A549 (cell line): ENCODE measurements around the gene TMEM80. TPM values are rescaled to one million over a fixed set of nuclear protein-coding genes. Genes with fewer than 3 reads are reported as not detected.

ENCODE experiments used
- ATAC-seq, 2 experiments: fragments of 200-7000 bp in 1 of 2; fragments of >200 bp in 1 of 2; cut with Nextera tagmentation in 1 of 2; cut with Tn5 transposase in 1 of 2; 3 replicates each; pipeline versions ENCODE4 v1.8.0 to v1.9.1; 2018 to 2020; ENCODE audit warnings: mild to moderate bottlenecking in 1 of 2, moderate library complexity in 1 of 2
- CTCF ChIA-PET: fragments of 300-600 bp; sonication (Branson Sonifier 250); formaldehyde crosslinking; extraction: SDS; loops from one replicate; lab custom pipeline; 2021; ENCODE audit warnings: antibody characterized with exemption, inconsistent platforms; lab: Yijun Ruan, JAX
- POLR2A ChIA-PET: fragments of 350-600 bp; formaldehyde crosslinking; extraction: SDS; loops from one replicate; lab custom pipeline; 2021; ENCODE audit warnings: antibody characterized with exemption, inconsistent platforms; lab: Yijun Ruan, JAX
- DNase-seq, 2 experiments: peaks; one replicate each; pipeline versions ENCODE4 v3.0.0 to v3.0.0-alpha.2; 2011 to 2016; ENCODE audit warnings: low read depth in 1 of 2, low spot score in 1 of 2
- FAIRE-seq: peaks from 2 replicates; lab custom pipeline; 2011; peaks lifted over from hg19 to GRCh38; lab: Jason Lieb, UNC
- H3K27ac ChIP-seq, 2 experiments: fragments of >200 bp; sonication (Bioruptor Twin); formaldehyde crosslinking; 3 replicates each; pipeline ENCODE4 v1.5.1; 2016 to 2017
- H3K4me1 ChIP-seq: fragments of >200 bp; sonication (Bioruptor Twin); formaldehyde crosslinking; 3 replicates; pipeline ENCODE4 v1.6.1; 2016
- H3K4me2 ChIP-seq: fragments of >200 bp; sonication (Bioruptor Twin); formaldehyde crosslinking; 3 replicates; pipeline ENCODE4 v1.6.1; 2016
- H3K4me3 ChIP-seq: fragments of >200 bp; sonication (Bioruptor Twin); formaldehyde crosslinking; 3 replicates; pipeline ENCODE4 v1.5.1; 2016
- H3K9me3 ChIP-seq: fragments of >200 bp; sonication (Bioruptor Twin); formaldehyde crosslinking; 3 replicates; pipeline ENCODE4 v1.6.1; 2016
- CEBPB ChIP-seq, 2 experiments: fragments of >200 bp in 1 of 2; sonication (Bioruptor Twin) in 1 of 2; formaldehyde crosslinking in 1 of 2; IDR thresholded peaks; 2 replicates each; pipeline ENCODE4 v1.6.1; 2012 to 2016
- CHD2 ChIP-seq: fragments of 150-350 bp; IDR thresholded peaks from 2 replicates; pipeline ENCODE4 v1.6.1; 2014; ENCODE audit warnings: low read length; ENCODE audit not compliant: partially characterized antibody
- CHD4 ChIP-seq: fragments of 200-600 bp; sonication (generic); IDR thresholded peaks from 2 replicates; pipeline ENCODE4 v1.6.1; 2016; ENCODE audit warnings: antibody characterized with exemption, mild to moderate bottlenecking, borderline replicate concordance
- E2F6 ChIP-seq: IDR thresholded peaks from 2 replicates; pipeline ENCODE4 v1.6.1; 2012; ENCODE audit warnings: low read depth, borderline replicate concordance
- EP300 ChIP-seq, 2 experiments: fragments of >200 bp; sonication (Bioruptor Twin); formaldehyde crosslinking; IDR thresholded peaks; 2 replicates in 1 of 2; 3 replicates in 1 of 2; pipeline ENCODE4 v1.6.1; 2016 to 2017
- FOXS1 ChIP-seq: fragments of 250-450 bp; sonication (Bioruptor Pico); IDR thresholded peaks from 2 replicates; pipeline ENCODE4 v1.5.0; 2020; ENCODE audit warnings: mild to moderate bottlenecking, moderate library complexity
- HES2 ChIP-seq: fragments of >200 bp; sonication (Bioruptor Twin); formaldehyde crosslinking; IDR thresholded peaks from 2 replicates; pipeline ENCODE4 v1.6.1; 2016
- HOXA7 ChIP-seq: fragments of 250-450 bp; sonication (Bioruptor Pico); IDR thresholded peaks from 2 replicates; pipeline ENCODE4 v1.5.0; 2020; ENCODE audit warnings: mild to moderate bottlenecking, moderate library complexity
- KDM5A ChIP-seq: fragments of 200-600 bp; sonication (generic); IDR thresholded peaks from 2 replicates; pipeline ENCODE4 v1.6.1; 2016; ENCODE audit warnings: antibody characterized with exemption, mild to moderate bottlenecking
- MAFK ChIP-seq: fragments of 450-650 bp; IDR thresholded peaks from 2 replicates; pipeline ENCODE4 v1.6.1; 2014; ENCODE audit not compliant: partially characterized antibody
- MAZ ChIP-seq: fragments of 150-350 bp; IDR thresholded peaks from 2 replicates; pipeline ENCODE4 v1.6.1; 2014; ENCODE audit warnings: antibody characterized with exemption, low read depth, low read length, borderline replicate concordance
- MYC ChIP-seq: IDR thresholded peaks from 2 replicates; pipeline ENCODE4 v1.6.1; 2012; ENCODE audit warnings: mild to moderate bottlenecking, inconsistent platforms, low read length, improper control_type of control experiment, borderline replicate concordance
- NR3C1 ChIP-seq: fragments of >200 bp; sonication (Bioruptor Twin); formaldehyde crosslinking; IDR thresholded peaks from 3 replicates; pipeline ENCODE4 v1.6.1; 2017
- RCOR1 ChIP-seq: fragments of 150-350 bp; IDR thresholded peaks from 2 replicates; pipeline ENCODE4 v1.6.1; 2014; ENCODE audit warnings: antibody characterized with exemption, low read length, low read depth
- RFX5 ChIP-seq: fragments of 450-650 bp; IDR thresholded peaks from 2 replicates; pipeline ENCODE4 v1.7.1; 2014; ENCODE audit warnings: antibody characterized with exemption, mild to moderate bottlenecking, moderate library complexity
- SREBF2 ChIP-seq: fragments of 450-650 bp; IDR thresholded peaks from 2 replicates; pipeline ENCODE4 v1.6.1; 2014; ENCODE audit warnings: mild to moderate bottlenecking, moderate library complexity
- TP53 ChIP-seq: fragments of 250-450 bp; sonication (Bioruptor Pico); IDR thresholded peaks from 2 replicates; pipeline ENCODE4 v1.5.0; 2021; ENCODE audit warnings: mild to moderate bottlenecking, moderate library complexity
- ZC3H11A ChIP-seq: fragments of 450-650 bp; IDR thresholded peaks from 2 replicates; pipeline ENCODE4 v1.6.1; 2014; ENCODE audit warnings: antibody characterized with exemption, mild to moderate bottlenecking
- ZFP36 ChIP-seq: fragments of 450-650 bp; IDR thresholded peaks from 2 replicates; pipeline ENCODE4 v1.6.1; 2014; ENCODE audit warnings: borderline replicate concordance; ENCODE audit not compliant: partially characterized antibody
- ZNF302 ChIP-seq: fragments of 250-450 bp; sonication (Bioruptor Pico); IDR thresholded peaks from 2 replicates; pipeline ENCODE4 v1.9.0; 2021; ENCODE audit warnings: inconsistent platforms, mild to moderate bottlenecking, moderate library complexity
- ZSCAN20 ChIP-seq: fragments of 250-450 bp; sonication (Bioruptor Pico); IDR thresholded peaks from 2 replicates; pipeline ENCODE4 v1.8.0; 2022; ENCODE audit warnings: mild to moderate bottlenecking, moderate library complexity
- WGBS: methylation state at CpG from one replicate; pipeline ENCODE4 v1.1.6; 2017; ENCODE audit errors: missing lambda C conversion rate; 5-methylcytosine and 5-hydroxymethylcytosine counted together
- polyA plus RNA-seq, 4 experiments: library from polyadenylated mRNA; depleted of rRNA in 3 of 4; stranded (reverse); fragments of >200 nt; fragmentation: RNase III in 1 of 4; extraction: RNeasy Plus Mini Kit Qiagen cat#74134 plus additional on column Dnase treatment in 1 of 4; gene quantifications; 2 replicates in 3 of 4; 3 replicates in 1 of 4; pipeline ENCODE4 v1.2.3, GENCODE V29; 2011 to 2017
- TF ChIP-seq, protein P1 (sequence below): fragments of 250-450 bp; sonication (Bioruptor Pico); IDR thresholded peaks from 2 replicates; pipeline ENCODE4 v1.5.0; 2021; ENCODE audit warnings: mild to moderate bottlenecking, moderate library complexity, borderline replicate concordance

TMEM80 gene
- polyA plus RNA-seq, 2 of the 4 experiments (the other 2 are of a cell fraction), result 10.8 to 15.2 TPM

DNA sequence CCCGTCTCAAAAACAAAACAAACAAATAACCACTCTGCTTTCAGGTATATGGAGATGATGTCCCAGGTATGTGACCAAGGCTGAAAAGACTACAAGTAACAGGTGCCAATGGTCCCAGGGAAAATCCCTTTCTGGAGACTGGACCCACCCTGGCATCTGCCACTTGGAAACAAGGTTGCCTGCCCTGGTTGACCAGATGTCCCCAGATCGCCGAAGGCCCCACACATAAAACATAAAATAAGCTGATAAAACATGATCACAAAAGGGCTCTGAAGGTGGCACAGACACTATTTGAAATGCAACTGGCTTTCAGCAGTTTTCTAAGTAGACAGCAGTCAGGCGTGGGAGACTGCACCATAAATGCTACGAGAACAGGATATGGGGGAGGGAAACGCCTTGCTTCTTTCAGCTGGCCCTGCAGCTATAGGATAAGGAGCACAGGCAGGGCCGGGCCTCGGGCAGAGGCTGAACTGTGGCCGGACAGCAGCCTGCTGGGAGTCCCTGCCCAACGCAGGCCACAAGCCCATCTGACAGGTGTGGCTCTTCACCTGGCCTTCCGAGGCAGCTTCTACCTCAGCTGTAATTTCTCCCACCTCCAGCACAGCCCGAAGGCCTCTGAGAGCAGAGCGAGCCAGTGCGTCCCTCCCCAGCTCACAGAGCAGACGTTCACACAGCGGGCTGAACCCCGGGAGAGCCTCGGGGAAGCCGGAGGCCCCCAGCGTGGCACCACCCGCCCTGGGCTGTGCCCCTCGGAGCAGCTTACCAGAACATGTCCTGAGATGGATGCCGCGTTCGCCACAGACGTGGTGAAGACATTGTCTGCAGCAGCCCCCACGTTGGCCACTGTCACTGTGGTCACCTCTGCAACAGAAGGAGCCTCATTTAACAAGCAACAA lies 4.6 kb upstream of the TMEM80 start:
- FAIRE-seq (no peak), ATAC-seq (no peak), DNase-seq (no peak)
- ChIA-PET POLR2A (no interaction called here), CTCF (interaction anchor here (1.3 to 26.0 kb wide), 4 partner anchors 12 to 34 kb away, joined by 3 to 599 read pairs (median 4); no protein-coding TSS in a partner anchor)
- no peaks in the 10 kb centered on the region for H3K9me3 ChIP-seq
- TF ChIP-seq ZC3H11A (no peak), RFX5 (no peak), SREBF2 (no peak), MYC (no peak), FOXS1 (no peak), EP300 (IDR thresholded peaks at IDR 0.05) (no peak), KDM5A (no peak), RCOR1 (no peak), CEBPB (IDR thresholded peaks at IDR 0.05) (no peak)
- TF ChIP-seq, protein P1, sequence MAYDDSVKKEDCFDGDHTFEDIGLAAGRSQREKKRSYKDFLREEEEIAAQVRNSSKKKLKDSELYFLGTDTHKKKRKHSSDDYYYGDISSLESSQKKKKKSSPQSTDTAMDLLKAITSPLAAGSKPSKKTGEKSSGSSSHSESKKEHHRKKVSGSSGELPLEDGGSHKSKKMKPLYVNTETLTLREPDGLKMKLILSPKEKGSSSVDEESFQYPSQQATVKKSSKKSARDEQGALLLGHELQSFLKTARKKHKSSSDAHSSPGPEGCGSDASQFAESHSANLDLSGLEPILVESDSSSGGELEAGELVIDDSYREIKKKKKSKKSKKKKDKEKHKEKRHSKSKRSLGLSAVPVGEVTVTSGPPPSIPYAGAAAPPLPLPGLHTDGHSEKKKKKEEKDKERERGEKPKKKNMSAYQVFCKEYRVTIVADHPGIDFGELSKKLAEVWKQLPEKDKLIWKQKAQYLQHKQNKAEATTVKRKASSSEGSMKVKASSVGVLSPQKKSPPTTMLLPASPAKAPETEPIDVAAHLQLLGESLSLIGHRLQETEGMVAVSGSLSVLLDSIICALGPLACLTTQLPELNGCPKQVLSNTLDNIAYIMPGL (CRISPR knock-in tag), result no peak
- no peak overlapping the region for H3K4me2 ChIP-seq
- WGBS, result 91% methylated on average over 24 of the region's 27 CpGs
- peaks cover 31% of the 10 kb centered on the region for H3K4me1 ChIP-seq
- H3K27ac ChIP-seq, result no peak overlapping the region
- H3K4me3 ChIP-seq, result no peak overlapping the region

DNA sequence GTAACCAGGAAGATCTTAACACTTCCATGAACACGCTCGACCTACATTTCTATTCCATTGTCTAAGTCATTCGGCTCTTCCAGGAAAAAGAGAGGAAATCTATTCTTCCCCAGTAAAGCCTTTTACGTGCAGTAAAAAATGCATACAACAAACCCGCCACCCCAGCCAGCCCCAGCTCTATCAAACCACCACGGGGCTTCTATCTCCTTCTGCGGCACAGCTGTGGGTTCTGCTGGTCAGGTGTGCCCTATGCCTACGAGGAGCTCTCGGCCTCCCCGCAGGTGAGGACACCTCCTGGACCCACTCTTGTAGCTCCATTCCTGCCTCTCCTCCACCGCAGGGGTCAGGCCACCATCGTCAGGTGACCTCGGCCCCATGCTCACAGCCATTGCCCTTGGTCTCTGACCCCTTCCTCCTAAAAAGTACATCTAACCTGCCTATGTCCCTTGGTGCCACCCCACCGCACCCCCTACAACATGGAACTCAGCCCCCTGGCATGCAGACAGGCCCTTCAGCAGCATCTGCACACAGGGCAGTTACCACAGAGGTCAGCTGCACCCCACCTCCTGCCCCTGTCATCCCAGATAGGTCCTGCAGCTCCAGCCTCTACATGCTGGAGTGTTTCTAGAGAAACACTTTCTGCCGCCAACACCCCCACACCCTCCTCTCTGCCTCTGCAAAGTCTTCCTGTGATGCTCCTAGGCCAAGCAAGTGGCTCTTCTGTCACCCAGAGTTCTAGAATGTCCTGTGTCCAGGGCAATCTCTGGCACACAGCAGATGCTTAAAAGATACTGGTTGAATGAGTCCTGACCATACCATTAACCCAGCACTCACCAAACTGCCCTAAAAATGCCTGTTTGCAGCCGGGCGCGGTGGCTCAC lies 3.7 kb upstream of the TMEM80 start:
- TF ChIP-seq HOXA7 (CRISPR knock-in tag) (no peak), ZFP36 (no peak), MAFK (no peak), CHD2 (no peak), EP300 (IDR thresholded peaks at IDR 0.05) (no peak), HES2 (no peak), CEBPB (IDR thresholded peaks at IDR 0.05) (no peak), E2F6 (no peak), NR3C1 (no peak), RFX5 (no peak), ZSCAN20 (no peak), ZNF302 (no peak), KDM5A (no peak), CHD4 (no peak), TP53 (CRISPR knock-in tag) (no peak), MAZ (no peak)
- FAIRE-seq (no peak), ATAC-seq (no peak), DNase-seq (no peak)
- Histone ChIP-seq H3K4me3 (no peak overlapping the region), H3K4me2 (no peak overlapping the region), H3K4me1 (peaks cover 36% of the 10 kb centered on the region), H3K9me3 (no peaks in the 10 kb centered on the region), H3K27ac (no peak overlapping the region)
- ChIA-PET POLR2A (no interaction called here), CTCF (interaction anchor here (1.3 to 26.0 kb wide), 4 partner anchors 13 to 33 kb away, joined by 3 to 599 read pairs (median 4); no protein-coding TSS in a partner anchor)
- WGBS, result 93% methylated on average over 18 of the region's 18 CpGs
